Heart right ventricle (tissue), 16 donors: Measurements from ENCODE around the gene HES1. TPM values are rescaled to one million over a fixed set of nuclear protein-coding genes. Genes with fewer than 3 reads are reported as not detected.

Source experiments
- ATAC-seq, 8 donors: fragments of 200-7000 bp; cut with Tn5 transposase; one replicate each; pipeline ENCODE4 v1.9.1; 2020; ENCODE audit warnings: mild to moderate bottlenecking in 8 of 8, moderate library complexity in 8 of 8, moderate number of reproducible peaks in 1 of 8
- DNase-seq, 2 donors: peaks; one replicate each; pipeline ENCODE4 v3.0.0-alpha.2; 2020
- H3K27ac ChIP-seq, 10 donors: fragments of 200-600 bp; sonication (generic) in 2 of 10; one replicate each; pipeline versions ENCODE4 v1.5.0 to v1.8.0; 2020 to 2022; ENCODE audit warnings: mild to moderate bottlenecking in 3 of 10
- H3K27me3 ChIP-seq, 7 donors: fragments of 200-600 bp; one replicate each; pipeline ENCODE4 v1.8.0; 2021 to 2022; ENCODE audit warnings: mild to moderate bottlenecking in 2 of 7
- H3K36me3 ChIP-seq, 9 donors: fragments of 200-600 bp; sonication (generic) in 1 of 9; one replicate each; pipeline versions ENCODE4 v1.5.0 to v1.8.0; 2020 to 2022; ENCODE audit warnings: mild to moderate bottlenecking in 2 of 9
- H3K4me1 ChIP-seq, 9 donors: fragments of 200-600 bp; sonication (generic) in 1 of 9; one replicate each; pipeline versions ENCODE4 v1.5.0 to v1.8.0; 2020 to 2022; ENCODE audit warnings: mild to moderate bottlenecking in 4 of 9
- H3K4me3 ChIP-seq, 10 donors: fragments of 200-600 bp; sonication (generic) in 2 of 10; one replicate each; pipeline versions ENCODE4 v1.5.0 to v1.8.0; 2020 to 2022; ENCODE audit warnings: mild to moderate bottlenecking in 7 of 10, moderate library complexity in 2 of 10
- H3K9me3 ChIP-seq, 11 donors: fragments of 200-600 bp in 10 of 11; sonication (generic) in 2 of 11; one replicate each; pipeline versions ENCODE4 v1.5.0 to v1.8.0; 2013 to 2022; ENCODE audit warnings: mild to moderate bottlenecking in 2 of 11, control low read depth in 1 of 11, moderate library complexity in 1 of 11
- WGBS, 2 donors: extraction: QIAGEN DNeasy Blood & Tissue Kit; methylation state at CpG; one replicate each; pipeline ENCODE4 v1.1.7; 2013; ENCODE audit warnings: inconsistent platforms in 1 of 2; 5-methylcytosine and 5-hydroxymethylcytosine counted together
- intact Hi-C, 10 donors: fragments of 100-400 bp; cut with DNase I; formaldehyde crosslinking; loops; one replicate each; pipeline versions ENCODE4 v1.11.1 to v1.14.2; 2022
- polyA plus RNA-seq, 2 donors: library from polyadenylated mRNA; stranded (reverse); fragments of 200-250 nt; gene quantifications; one replicate each; pipeline ENCODE4 v1.2.3, GENCODE V29; 2013
- total RNA-seq, 10 donors: library from RNA; stranded (reverse); fragmentation: NEBNext Ultra II Directional in 3 of 10; extraction: Animal tissue kit (Norgen Biotek cat#: 25700) in 3 of 10; gene quantifications; one replicate each; pipeline versions ENCODE4 v1.2.1 to v1.2.4, GENCODE V29; 2021 to 2023
- TF ChIP-seq, protein P1 (sequence below), 9 donors: fragments of 200-600 bp; sonication (generic) in 2 of 9; IDR thresholded peaks; one replicate each; pipeline versions ENCODE4 v1.5.0 to v1.8.0; 2021 to 2022; ENCODE audit warnings: antibody characterized with exemption in 9 of 9, mild to moderate bottlenecking in 5 of 9, moderate library complexity in 1 of 9
- donor health status: Arrhythmogenic right ventricular cardiomyopathy.
- donor health status: ischemic (EF 13 %, LVEDD 7.1; RV severe dilation, severe dysfunction).
- donor health status: healthy with polysubstance abuse.
- donor health status: DM: no; HTN: yes; CAD: no.
- donor health status: DM: no; HTN: no; CAD: no.
- donor health status: ischemic (EF 25% LVEDD 6.9; RV normal size, moderate dysfunction).
- donor health status: ischemic (EF 25% LVEDD 5.7; RV mildly dilated, moderate dysfunction).
- donor health status: healthy.
- donor health status: DM: yes; HTN: yes; CAD: no.
- donor health status: Ischemic cardiomyopathy.
- donor health status: ischemic (EF 35%, LVEDD 5.7; RV mildly dilated, moderate dysfunction).
- donor health status: nonischemic (EF 11% LVEDD 7.7; RV severe dilation, severe dysfunction).
- donor health status: DM: yes; HTN: yes; CAD: no.
- donor health status: PGD.
- donor health status: ischemic (EF 29% LVEDD 5.4; RV normal size, mild dysfunction).
- donor health status: nonischemic (EF 23%, LVEDD 6.1; RV moderate dilation, normal function).

HES1 gene
- total and polyA plus RNA-seq, 12 donors: 6.8 to 43.2 (median 22.0) TPM

DNA sequence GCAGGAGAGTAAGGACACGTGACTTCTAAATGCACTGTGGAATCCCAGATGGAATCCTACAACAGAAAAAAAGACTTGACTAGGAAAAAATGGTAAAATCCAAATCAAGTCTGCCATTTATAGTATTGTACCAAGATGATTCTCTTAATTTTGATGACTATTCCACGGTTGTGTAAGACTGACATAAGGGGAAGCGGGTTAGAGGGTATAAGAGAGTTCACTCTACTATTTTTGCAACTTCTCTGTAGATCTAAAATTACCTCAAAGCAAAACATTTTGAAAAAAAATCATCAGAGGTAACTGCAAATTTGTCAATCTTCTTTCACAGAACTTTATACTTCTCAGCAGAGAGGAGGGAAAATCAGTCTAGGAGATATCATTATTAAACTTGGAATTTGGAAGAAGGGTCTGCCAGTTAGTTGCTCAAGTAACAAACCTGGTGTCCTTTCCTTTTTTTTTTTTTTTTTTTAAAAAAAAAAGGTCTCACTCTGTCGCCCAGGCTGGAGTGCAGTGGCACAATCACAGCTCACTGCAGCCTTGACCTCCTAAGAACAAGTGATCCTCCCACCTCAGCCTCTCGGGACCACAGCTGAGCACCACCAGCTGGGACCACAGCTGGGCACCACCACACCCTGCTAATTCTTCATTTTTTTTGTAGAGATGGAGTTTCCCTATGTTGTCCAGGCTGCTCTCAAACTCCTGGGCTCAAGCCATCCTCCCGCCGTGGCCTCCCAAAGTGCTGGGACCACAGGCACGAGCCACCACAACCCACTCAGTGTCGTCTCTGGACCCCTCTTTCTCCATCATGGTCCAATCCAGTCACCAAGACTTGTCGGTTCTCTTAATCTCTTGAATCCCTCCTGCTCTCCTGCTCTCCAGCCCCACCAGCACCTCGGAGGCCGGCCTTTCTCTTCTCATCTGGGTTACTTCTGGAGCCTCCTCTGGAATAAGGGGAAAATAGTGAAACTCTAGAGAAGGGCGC, 14.9 kb upstream of the HES1 start:
- Histone ChIP-seq H3K9me3 (no peaks in the 10 kb centered on the region), H3K27me3 (peaks cover 0 to 72% (median 22%) of the 10 kb centered on the region in 7 donors), H3K4me1 (peaks cover 0 to 11% (median 0%) of the 10 kb centered on the region in 9 donors), H3K36me3 (no peaks in the 10 kb centered on the region), H3K27ac (no peak overlapping the region), H3K4me3 (no peak overlapping the region)
- WGBS, 2 donors: 89% methylated on average over 13 of the region's 13 CpGs
- no peak for ATAC-seq
- intact Hi-C loops: loop anchor here in 1 of 10 donors (5.0 kb wide), 1 partner anchor 109 kb away; no protein-coding TSS in a partner anchor
- TF ChIP-seq, protein P1, sequence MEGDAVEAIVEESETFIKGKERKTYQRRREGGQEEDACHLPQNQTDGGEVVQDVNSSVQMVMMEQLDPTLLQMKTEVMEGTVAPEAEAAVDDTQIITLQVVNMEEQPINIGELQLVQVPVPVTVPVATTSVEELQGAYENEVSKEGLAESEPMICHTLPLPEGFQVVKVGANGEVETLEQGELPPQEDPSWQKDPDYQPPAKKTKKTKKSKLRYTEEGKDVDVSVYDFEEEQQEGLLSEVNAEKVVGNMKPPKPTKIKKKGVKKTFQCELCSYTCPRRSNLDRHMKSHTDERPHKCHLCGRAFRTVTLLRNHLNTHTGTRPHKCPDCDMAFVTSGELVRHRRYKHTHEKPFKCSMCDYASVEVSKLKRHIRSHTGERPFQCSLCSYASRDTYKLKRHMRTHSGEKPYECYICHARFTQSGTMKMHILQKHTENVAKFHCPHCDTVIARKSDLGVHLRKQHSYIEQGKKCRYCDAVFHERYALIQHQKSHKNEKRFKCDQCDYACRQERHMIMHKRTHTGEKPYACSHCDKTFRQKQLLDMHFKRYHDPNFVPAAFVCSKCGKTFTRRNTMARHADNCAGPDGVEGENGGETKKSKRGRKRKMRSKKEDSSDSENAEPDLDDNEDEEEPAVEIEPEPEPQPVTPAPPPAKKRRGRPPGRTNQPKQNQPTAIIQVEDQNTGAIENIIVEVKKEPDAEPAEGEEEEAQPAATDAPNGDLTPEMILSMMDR (IDR thresholded peaks at IDR 0.05): no peak
- DNase-seq: no peak

DNA sequence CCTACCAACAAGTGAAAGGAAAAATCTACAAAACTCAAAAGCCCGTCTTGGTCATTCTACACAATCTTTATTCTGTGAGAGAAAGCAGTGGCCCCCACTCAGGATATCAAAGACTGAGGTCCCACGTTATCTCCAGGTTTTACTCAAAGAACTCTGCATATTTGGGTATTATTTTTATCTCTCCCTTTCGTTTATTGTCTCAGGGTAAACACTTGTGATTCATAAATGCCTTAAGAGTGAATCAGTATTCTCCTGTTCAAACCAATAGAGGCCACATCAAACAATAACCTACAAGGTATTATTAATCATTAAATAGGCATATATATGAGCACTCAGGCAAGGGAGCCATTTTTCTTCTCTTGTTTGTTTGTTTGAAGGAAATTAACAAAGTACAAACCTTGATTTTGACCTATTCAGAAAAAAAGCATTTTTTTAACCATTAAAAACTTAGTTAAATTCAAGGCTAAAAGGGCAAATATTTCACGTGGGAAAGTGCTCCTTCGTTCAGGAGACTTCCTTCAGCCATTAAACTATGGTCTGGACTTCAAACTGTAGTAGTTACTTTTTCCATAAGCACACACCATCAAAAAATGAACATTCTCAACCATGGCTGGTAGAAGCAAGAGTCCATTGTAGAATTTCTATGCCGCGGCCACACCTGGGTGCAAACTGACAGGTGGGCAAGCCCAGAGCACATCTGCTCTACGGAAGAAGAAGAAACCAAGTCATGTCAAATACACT, 13.9 kb upstream of the HES1 start:
- Histone ChIP-seq H3K27me3 (peaks cover 0 to 81% (median 22%) of the 10 kb centered on the region in 7 donors), H3K9me3 (no peaks in the 10 kb centered on the region), H3K27ac (no peak overlapping the region), H3K36me3 (no peaks in the 10 kb centered on the region), H3K4me3 (no peak overlapping the region), H3K4me1 (peaks cover 0 to 11% (median 0%) of the 10 kb centered on the region in 9 donors)
- WGBS, 2 donors: 90 to 92% methylated on average over 8 of the region's 8 CpGs
- intact Hi-C loops: loop anchor here in 1 of 10 donors (5.0 kb wide), 1 partner anchor 110 kb away; no protein-coding TSS in a partner anchor
- ATAC-seq (no peak), DNase-seq (no peak)
- TF ChIP-seq, protein P1 (IDR thresholded peaks at IDR 0.05): no peak

DNA sequence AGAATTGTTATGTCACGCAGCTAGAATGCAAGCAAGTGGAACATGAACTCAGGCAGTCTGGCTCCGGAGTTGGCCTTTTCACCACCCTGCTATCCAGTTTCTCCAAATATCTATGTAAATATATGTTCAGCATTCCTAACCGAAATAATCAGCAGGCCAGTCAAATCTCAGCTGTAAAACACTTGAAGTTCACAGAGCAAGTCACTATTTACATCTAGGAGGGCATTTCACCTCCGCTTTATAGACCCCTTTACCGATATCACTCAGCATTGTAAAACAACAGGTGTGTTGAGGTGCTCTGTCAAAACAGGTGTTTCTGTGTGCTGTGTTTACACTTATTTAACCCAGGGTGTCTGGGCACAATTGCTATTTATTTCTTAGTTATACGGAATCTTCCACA, 12.2 kb upstream of the HES1 start:
- intact Hi-C loops: loop anchor here in 1 of 10 donors (5.0 kb wide), 1 partner anchor 111 kb away; no protein-coding TSS in a partner anchor
- H3K27ac ChIP-seq: no peak overlapping the region
- H3K9me3 ChIP-seq: no peaks in the 10 kb centered on the region
- TF ChIP-seq, protein P1 (IDR thresholded peaks at IDR 0.05): no peak
- H3K36me3 ChIP-seq: no peaks in the 10 kb centered on the region
- ATAC-seq (no peak), DNase-seq (no peak)
- H3K27me3 ChIP-seq: peaks cover 0 to 79% (median 23%) of the 10 kb centered on the region in 7 donors
- peaks cover 0 to 11% (median 0%) of the 10 kb centered on the region in 9 donors for H3K4me1 ChIP-seq
- WGBS, 2 donors: 86% methylated on average over 6 of the region's 6 CpGs
- H3K4me3 ChIP-seq: no peak overlapping the region

DNA sequence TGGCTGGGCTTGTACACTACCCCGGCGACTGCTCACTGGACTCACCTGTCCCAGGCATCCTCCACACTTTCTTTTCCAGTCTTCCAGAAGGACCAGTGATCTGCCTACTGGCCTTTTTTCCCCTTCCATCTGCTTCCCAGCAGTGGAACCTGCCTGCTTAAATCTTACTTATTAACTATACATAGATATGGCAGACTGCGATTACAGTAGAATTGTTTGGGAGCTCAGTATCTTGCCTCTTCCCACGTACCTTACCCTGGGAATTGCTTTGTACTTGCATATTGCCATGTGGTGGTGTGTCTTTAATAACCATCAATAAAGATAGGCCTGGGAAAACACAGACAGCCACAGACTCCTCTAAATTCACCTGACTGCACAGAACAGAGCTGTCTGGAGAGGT, 11.8 kb upstream of the HES1 start:
- Histone ChIP-seq H3K9me3 (no peaks in the 10 kb centered on the region), H3K27ac (no peak overlapping the region), H3K36me3 (no peaks in the 10 kb centered on the region), H3K27me3 (peaks cover 0 to 79% (median 24%) of the 10 kb centered on the region in 7 donors), H3K4me1 (peaks cover 0 to 11% (median 0%) of the 10 kb centered on the region in 9 donors), H3K4me3 (no peak overlapping the region)
- ATAC-seq (no peak), DNase-seq (no peak)
- intact Hi-C loops: loop anchor here in 1 of 10 donors (5.0 kb wide), 1 partner anchor 112 kb away; no protein-coding TSS in a partner anchor
- TF ChIP-seq, protein P1 (IDR thresholded peaks at IDR 0.05): no peak
- 94% methylated on average over 4 of the region's 4 CpGs for WGBS, 2 donors
